ENCODE data around the gene LRRFIP1.

The LRRFIP1 gene

DNA sequence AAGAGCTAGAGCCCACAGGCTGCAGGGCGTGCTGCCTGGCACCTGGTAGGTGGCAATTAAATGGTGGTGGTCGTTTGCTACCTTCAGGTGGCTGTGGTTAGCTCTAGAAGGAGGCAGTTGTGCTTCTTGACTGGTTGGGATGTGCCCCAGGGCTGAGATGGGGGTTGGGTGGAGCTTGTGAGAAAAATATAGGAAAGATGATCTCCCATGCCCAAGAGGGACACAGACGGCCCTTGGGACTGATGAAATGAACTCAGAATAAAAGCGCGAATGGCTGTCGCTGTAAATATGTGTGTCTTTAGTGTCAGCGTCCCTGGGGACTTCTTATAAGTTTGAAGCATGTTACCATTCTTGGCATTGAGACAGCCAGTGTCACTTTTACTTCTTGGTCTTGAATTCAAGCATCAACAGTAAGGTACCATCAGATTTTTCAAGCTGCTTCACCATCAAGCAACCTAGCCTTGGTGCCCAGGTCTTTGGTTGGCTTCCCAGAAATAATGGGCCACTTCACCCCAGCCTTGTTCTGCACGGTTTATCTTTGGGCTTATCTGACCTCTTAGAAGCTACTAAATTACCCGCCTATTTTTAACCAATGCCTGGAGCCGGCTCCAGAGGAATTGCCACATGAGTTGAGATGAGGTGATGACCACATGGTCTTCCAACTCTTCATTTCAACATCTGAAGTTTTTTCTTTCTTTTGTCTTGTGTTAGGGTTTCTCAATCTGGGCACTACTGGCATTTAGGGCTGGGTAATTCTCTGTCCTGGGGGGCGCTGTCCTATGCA lies 11.9 kb downstream of the LRRFIP1 start:
- DNase-seq (ENCODE audit: low read depth), result no peak

GRCh38 chr2:237639836-237640220 lies 12.4 kb downstream of the LRRFIP1 start:
- no peak for DNase-seq (ENCODE audit: low read depth)

DNA sequence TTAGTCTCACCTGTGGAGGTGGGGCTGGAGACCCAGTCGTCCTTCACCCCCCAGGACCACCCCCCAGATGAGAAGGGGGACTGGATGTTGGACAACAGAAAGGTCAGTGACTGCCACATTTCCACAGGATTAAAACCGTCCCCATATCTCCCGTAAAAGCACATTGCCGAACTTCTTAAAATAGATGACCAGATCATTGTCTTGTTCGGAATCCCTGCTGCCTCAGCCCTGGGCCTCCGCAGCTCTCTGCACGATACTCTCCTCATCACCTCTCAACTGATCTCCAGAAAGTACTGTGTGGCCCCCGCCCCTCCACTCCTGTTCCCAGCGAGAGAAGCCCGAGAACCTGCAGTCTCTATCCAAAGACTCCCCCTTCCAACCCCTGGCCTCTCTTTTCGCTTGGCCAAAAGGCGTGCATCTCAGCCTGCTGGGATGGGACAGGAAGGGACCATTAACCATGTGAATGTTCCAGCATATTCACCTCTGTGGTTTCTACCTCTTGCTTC lies 13.2 kb downstream of the LRRFIP1 start:
- DNase-seq (ENCODE audit: low read depth), result no peak

GRCh38 chr2:237642038-237642734 lies 14.8 kb downstream of the LRRFIP1 start:
- DNase-seq (ENCODE audit: low read depth), result no peak

DNA sequence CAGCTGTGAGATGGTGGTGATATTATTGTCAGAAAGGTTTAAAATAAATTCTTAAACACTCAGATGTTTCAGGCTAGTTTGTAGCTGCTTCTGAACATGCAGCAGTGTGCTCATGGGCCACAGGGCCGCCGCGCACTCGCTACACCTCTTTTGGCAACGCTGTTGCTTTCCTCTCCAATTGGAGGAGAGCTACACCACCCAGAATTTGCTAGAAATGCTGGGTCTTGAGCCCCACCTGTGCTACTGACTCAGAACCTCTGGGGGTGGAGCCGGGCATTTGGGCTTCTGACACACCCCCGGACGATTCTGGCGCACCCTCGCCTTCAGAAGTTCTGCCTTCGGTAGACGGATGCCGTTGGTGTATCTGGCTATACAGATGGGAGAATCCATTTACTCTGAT lies 15.7 kb downstream of the LRRFIP1 start:
- no peak for DNase-seq (ENCODE audit: low read depth)

- DNase-seq (ENCODE audit: low read depth), result no peak
These were observed 16.4 kb downstream of the LRRFIP1 start for GRCh38 chr2:237643582-237644380.

GRCh38 chr2:237644381-237644703 lies 17.0 kb downstream of the LRRFIP1 start:
- DNase-seq (ENCODE audit: low read depth), result no peak

- no peak for DNase-seq (ENCODE audit: low read depth)
These were observed 17.9 kb downstream of the LRRFIP1 start for GRCh38 chr2:237645261-237645660.

DNA sequence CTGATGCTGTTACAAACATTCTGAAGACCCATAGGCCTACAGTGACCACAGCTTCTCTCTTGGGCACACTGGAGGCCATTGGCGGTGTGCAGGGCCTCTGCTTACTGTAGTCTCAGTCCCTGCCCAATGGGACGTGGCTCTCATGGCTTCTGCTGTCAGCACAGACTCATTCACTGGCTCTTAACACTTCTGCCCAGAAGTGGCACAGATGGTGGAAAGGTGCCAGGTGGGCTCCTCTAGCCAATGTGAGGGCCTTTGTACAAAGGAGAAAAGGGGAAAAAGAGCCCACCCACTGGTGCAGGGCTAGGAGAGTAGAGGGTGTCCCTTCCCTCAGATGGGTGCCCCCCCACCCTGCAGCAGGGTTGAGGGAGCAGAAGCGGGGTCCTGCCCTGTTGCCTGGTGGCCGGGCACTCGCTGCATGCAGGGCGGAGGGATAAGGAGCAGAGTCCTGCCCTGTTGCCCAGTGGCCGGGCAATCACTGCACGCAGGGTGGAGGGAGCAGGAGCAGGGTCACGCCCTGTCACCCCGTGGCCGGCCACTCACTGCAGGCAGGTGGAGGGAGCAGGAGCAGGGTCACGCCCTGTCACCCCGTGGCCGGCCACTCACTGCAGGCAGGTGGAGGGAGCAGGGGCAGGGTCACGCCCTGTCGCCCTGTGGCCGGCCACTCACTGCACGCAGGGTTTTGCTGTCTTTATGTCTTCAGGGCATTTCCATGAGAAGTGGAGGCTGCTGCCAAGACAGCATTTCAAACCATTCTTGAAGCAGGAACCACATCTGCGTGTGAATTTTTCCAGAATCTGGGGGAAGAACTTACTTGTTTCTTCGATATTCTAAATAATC lies 20.0 kb downstream of the LRRFIP1 start:
- no peak for DNase-seq (ENCODE audit: low read depth)

DNA sequence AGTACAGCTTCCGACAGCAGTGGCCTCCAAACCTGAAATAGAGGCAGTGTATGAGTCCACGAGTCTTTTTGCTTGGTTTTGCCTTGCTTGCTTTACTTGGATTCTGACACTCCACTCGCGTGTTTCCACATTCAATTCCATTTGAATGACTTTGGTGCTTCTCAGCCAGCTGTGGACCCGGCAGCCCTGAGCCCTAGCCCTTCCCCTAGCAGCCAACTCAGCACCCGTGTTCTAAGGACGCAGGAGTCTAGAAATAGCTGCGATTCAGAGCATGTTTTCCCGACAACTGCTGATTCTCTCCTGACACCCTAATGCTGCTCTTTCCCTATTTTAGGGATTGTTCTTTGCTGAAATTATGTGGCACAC lies 20.6 kb downstream of the LRRFIP1 start:
- no peak for DNase-seq (ENCODE audit: low read depth)

- DNase-seq (ENCODE audit: low read depth), result no peak
These were observed 22.4 kb downstream of the LRRFIP1 start for GRCh38 chr2:237649541-237650454.

DNA sequence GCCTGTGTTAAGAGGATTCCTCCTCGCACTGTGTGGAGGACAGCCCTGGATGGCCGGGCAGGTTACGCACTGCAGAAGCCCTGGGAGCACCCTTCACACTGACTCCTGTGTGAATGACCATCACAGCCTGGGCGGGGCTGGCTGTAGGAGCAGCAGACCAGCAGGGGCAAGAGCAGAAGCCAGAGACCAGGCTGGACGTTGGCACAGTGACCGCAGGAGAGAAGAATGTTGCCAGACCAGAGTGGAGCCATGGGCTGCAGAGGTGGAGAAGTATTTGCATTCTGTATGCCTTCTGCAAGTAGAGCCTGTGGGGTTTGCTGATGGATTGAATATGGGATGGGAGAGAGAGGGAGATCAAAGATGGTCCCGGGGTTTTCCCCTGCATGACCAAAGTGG lies 23.1 kb downstream of the LRRFIP1 start:
- no peak for DNase-seq (ENCODE audit: low read depth)

DNA sequence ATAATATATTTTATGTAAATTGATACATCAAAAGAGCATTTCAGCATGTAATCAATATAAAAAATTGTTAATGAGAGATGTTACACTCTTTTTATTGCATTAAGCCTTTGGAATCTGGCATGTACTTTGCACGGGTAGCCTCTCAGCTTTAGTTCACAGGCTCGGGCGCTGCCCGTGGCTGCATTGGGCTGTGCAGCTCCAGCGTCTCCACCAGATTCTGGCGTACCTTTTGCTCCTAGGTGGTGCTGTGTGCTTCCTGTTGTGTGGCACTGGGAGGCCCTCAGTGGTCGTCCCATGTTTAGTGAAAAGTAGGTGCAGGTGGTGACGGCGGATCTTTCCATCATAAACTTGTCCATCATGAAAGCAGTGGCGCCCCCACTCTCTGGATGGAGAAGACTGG lies 24.4 kb downstream of the LRRFIP1 start:
- DNase-seq (ENCODE audit: low read depth), result no peak

GRCh38 chr2:237652181-237652580 lies 24.8 kb downstream of the LRRFIP1 start:
- DNase-seq (ENCODE audit: low read depth), result no peak

DNA sequence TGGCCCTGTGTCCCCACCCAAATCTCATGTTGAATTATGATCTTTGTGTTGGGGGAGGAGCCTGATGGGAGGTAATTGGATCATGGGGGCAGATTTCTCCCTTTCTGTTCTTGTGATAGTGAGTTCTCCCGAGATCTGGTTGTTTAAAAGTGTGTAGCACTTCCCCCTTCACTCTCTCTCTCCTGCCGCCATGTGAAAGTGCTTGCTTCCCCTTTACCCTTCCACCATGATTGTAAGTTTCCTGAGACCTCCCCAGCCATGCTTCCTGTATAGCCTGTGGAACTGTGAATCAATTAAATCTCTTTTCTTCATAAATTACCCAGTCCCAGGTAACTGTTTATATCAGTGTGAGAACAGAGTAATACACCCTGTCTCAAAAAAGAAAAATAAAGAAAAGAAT lies 25.5 kb downstream of the LRRFIP1 start:
- no peak for DNase-seq (ENCODE audit: low read depth)

- no peak for DNase-seq (ENCODE audit: low read depth)
These were observed 26.6 kb downstream of the LRRFIP1 start for GRCh38 chr2:237653776-237654558.

DNA sequence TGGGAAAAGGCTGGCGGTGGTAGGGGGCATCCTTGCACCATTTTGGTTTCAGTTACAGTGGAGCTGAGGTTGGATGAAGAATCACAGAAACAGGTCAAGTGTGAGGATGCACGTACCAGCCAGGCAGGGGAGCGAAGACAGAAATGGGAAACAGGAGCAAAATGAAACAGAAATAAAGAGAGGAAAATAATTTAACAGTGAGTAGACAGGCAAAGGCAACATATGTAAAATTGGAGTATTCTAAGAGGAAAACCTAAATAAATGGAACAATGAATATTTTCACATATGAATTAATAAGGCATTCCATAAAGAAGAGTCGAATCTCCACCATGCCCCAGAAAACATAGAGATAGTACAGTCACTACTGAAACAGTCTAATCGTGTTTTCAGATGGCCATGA lies 29.7 kb downstream of the LRRFIP1 start:
- DNase-seq (ENCODE audit: low read depth), result no peak

DNA sequence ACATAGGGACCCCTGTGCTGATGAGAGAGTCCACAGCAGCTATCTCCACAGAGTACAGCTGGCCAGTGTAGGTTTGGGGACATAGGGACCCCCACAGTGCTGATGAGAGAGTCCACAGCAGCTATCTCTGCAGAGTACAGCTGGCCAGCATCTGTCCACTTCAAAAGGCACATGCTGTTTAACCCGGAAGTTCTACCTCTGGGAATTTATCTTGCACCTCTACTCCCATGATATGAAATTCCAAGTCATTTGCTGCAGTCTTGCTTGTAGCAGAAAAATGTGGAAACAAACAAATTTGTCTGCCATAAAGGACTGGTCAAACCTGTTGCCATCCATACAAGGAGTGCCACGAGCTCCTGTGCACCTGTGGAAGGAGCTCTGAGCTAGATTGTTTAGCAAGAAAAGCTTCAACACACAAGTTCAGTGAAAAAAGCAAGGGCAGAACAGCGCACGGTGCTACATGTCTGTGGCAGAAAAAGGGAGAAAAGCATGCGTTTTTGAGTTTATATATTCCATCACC lies 33.1 kb downstream of the LRRFIP1 start:
- DNase-seq (ENCODE audit: low read depth), result no peak

DNA sequence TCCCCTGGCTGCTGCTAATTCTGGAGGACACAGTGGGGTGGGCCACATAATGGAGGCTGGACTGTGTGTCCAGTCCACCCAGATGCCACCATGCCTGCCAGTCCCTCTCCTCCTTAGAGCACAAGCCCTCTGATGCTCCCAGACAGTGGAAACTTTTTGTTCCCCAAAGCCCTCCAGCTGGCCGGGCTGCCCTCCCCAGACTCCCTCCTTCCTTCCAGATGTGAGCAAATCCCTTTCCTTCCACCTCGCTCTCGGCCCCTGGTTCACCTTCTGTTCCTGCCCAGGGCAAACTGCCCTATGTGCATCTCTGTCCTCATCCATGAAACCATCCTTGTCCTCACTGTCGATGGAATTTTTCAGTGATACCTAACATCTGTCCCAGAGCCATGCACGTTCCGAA lies 33.9 kb downstream of the LRRFIP1 start:
- no peak for DNase-seq (ENCODE audit: low read depth)

GRCh38 chr2:237661799-237662328 lies 34.5 kb downstream of the LRRFIP1 start:
- no peak for DNase-seq (ENCODE audit: low read depth)
